Stimulated activated CD8-positive, alpha-beta memory T cell treated with anti-CD3 and anti-CD28 coated beads, Interleukin-2, amount 100 ng/mL, for 48 hours (primary cell): ENCODE results near the gene PNN.
"Not testable (repeated sequence)": the region's sequence is repeated elsewhere in the genome, so short reads cannot be mapped to it uniquely, and the experiment has no call there.

Source experiments
- DNase-seq, 2 donors: peaks; one replicate each; pipeline ENCODE4 v3.0.0-alpha.2; 2020; ENCODE audit warnings: low read depth in 2 of 2

Gene PNN

DNA sequence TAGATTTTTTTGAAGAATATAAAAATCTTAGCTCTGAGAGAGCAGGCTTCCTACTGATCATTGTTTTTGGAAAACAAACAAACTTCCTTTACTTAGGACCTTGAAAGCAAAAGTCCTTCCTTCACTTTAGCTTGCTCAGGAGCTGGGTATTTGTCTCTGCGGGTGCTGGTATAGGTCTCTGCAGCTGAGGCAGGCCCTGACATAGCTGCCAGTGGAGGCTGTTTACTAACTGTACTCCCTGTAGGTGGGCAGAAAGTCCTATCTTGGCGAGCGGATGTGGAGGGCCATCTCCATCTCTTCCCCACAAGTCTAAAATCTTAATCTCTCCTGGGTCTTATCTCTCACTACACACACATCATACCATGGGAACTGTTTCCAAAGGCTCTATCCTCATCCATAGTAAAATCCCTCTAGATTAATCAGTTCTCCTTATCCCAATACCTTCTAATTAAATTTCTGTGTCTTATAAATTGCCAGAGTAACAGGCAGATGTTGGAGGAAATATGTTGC lies 54.6 kb downstream of the PNN start:
- DNase-seq: no peak

GRCh38 chr14:39230416-39231035 lies 55.5 kb downstream of the PNN start:
- no peak for DNase-seq

GRCh38 chr14:39231751-39232553 lies 56.9 kb downstream of the PNN start:
- DNase-seq: not testable (repeated sequence)
